Loucy (cell line): ENCODE results near the gene CISTR.

Experiments
- H2AFZ ChIP-seq: fragments of 200-600 bp; sonication (generic); 2 replicates; pipeline ENCODE4 v1.6.0; 2016; ENCODE audit warnings: antibody characterized with exemption, mild to moderate bottlenecking, low read length, moderate library complexity
- H3F3A ChIP-seq: fragments of 200-600 bp; 2 replicates; pipeline ENCODE4 v1.6.0; 2016; ENCODE audit warnings: antibody characterized with exemption, low read depth, mild to moderate bottlenecking
- H3K27me3 ChIP-seq: fragments of 200-600 bp; sonication (generic); 2 replicates; pipeline ENCODE4 v1.6.1; 2014; ENCODE audit warnings: low read length, mild to moderate bottlenecking; ENCODE audit not compliant: insufficient read depth, poor library complexity, severe bottlenecking
- H3K36me3 ChIP-seq: fragments of 200-600 bp; sonication (generic); 2 replicates; pipeline ENCODE4 v1.6.1; 2016; ENCODE audit warnings: low read length; ENCODE audit not compliant: insufficient read depth
- H3K4me1 ChIP-seq: fragments of 200-600 bp; sonication (generic); 2 replicates; pipeline ENCODE4 v1.5.1; 2014; ENCODE audit warnings: low read length, mild to moderate bottlenecking; ENCODE audit not compliant: insufficient read depth, poor library complexity, severe bottlenecking
- H3K4me2 ChIP-seq: fragments of 200-600 bp; sonication (generic); 2 replicates; pipeline ENCODE4 v1.6.0; 2014; ENCODE audit warnings: antibody characterized with exemption, low read length, low read depth, mild to moderate bottlenecking; ENCODE audit not compliant: poor library complexity, severe bottlenecking
- H3K4me3 ChIP-seq: fragments of 200-600 bp; sonication (generic); 2 replicates; pipeline ENCODE4 v1.5.1; 2014; ENCODE audit warnings: low read length, mild to moderate bottlenecking, mixed read lengths; ENCODE audit not compliant: poor library complexity, severe bottlenecking
- H3K79me2 ChIP-seq: fragments of 200-600 bp; sonication (generic); 2 replicates; pipeline ENCODE4 v1.6.1; 2014; ENCODE audit warnings: low read length; ENCODE audit not compliant: insufficient read depth
- H3K9ac ChIP-seq: fragments of 200-600 bp; sonication (generic); 2 replicates; pipeline ENCODE4 v1.6.0; 2014; ENCODE audit warnings: mild to moderate bottlenecking, low read depth, low read length, moderate library complexity; ENCODE audit not compliant: poor library complexity, severe bottlenecking
- H3K9me2 ChIP-seq: fragments of 200-600 bp; sonication (generic); replicated peaks from 2 replicates; pipeline ENCODE4 v1.6.1; 2016; ENCODE audit warnings: low read depth, low read length, mixed read lengths
- H3K9me3 ChIP-seq: fragments of 200-600 bp; sonication (generic); 2 replicates; pipeline ENCODE4 v1.6.1; 2014; ENCODE audit warnings: mild to moderate bottlenecking, antibody characterized with exemption, low read length, low read depth; ENCODE audit not compliant: insufficient read depth
- H4K20me1 ChIP-seq: fragments of 200-600 bp; sonication (generic); 2 replicates; pipeline ENCODE4 v1.6.0; 2014; ENCODE audit warnings: antibody characterized with exemption, low read length, mild to moderate bottlenecking; ENCODE audit not compliant: insufficient read depth, poor library complexity, severe bottlenecking
- EZH2phosphoT487 ChIP-seq: fragments of 200-600 bp; IDR thresholded peaks from 2 replicates; pipeline ENCODE4 v1.6.1; 2018; ENCODE audit warnings: antibody characterized with exemption, mild to moderate bottlenecking, moderate library complexity, borderline replicate concordance
- TF ChIP-seq, protein P1 (sequence below): fragments of 200-600 bp; sonication (generic); conservative IDR thresholded peaks from 2 replicates; pipeline ENCODE4 v1.5.1; 2014; ENCODE audit warnings: mild to moderate bottlenecking, antibody characterized with exemption, low read length

CISTR gene

GRCh38 chr12:53736592-53736991 lies 15.2 kb downstream of the CISTR start:
- no peaks in the 10 kb centered on the region for H4K20me1 ChIP-seq
- no peaks in the 10 kb centered on the region for H3K9me3 ChIP-seq
- no peak overlapping the region for H3K9ac ChIP-seq
- H3K79me2 ChIP-seq, result no peaks in the 10 kb centered on the region
- H2AFZ ChIP-seq, result no peak overlapping the region
- no peak overlapping the region for H3K4me3 ChIP-seq
- no peaks in the 10 kb centered on the region for H3K36me3 ChIP-seq
- H3F3A ChIP-seq, result no peaks in the 10 kb centered on the region
- no peaks in the 10 kb centered on the region for H3K9me2 ChIP-seq
- peaks cover 11% of the 10 kb centered on the region for H3K4me1 ChIP-seq
- no peak for TF ChIP-seq EZH2phosphoT487
- TF ChIP-seq, protein P1, sequence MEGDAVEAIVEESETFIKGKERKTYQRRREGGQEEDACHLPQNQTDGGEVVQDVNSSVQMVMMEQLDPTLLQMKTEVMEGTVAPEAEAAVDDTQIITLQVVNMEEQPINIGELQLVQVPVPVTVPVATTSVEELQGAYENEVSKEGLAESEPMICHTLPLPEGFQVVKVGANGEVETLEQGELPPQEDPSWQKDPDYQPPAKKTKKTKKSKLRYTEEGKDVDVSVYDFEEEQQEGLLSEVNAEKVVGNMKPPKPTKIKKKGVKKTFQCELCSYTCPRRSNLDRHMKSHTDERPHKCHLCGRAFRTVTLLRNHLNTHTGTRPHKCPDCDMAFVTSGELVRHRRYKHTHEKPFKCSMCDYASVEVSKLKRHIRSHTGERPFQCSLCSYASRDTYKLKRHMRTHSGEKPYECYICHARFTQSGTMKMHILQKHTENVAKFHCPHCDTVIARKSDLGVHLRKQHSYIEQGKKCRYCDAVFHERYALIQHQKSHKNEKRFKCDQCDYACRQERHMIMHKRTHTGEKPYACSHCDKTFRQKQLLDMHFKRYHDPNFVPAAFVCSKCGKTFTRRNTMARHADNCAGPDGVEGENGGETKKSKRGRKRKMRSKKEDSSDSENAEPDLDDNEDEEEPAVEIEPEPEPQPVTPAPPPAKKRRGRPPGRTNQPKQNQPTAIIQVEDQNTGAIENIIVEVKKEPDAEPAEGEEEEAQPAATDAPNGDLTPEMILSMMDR, result no peak
- H3K4me2 ChIP-seq, result no peak overlapping the region
- no peaks in the 10 kb centered on the region for H3K27me3 ChIP-seq

DNA sequence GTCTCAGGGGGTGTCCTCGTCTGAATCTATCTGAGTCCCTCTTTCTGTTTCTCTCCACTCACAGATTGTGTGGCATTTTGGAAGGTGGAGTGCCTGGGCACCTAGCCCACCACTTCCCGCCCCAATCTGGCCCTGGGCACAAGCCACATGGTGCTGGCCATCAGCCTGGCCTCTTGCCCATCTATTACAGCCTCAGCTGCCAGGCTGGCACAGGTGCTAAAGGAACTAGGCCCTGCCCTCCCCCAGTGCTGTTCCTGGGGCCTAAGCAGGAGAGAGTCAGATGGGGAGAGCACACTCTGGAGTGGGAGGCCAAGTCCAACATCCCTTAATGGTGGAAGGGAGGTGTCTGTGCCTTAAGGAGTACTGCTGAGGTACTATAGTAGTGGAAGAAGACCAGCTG lies 16.2 kb downstream of the CISTR start:
- Histone ChIP-seq H4K20me1 (no peaks in the 10 kb centered on the region), H3F3A (no peaks in the 10 kb centered on the region), H3K79me2 (no peaks in the 10 kb centered on the region), H3K9me2 (no peaks in the 10 kb centered on the region), H3K4me1 (peaks cover 11% of the 10 kb centered on the region), H3K9me3 (no peaks in the 10 kb centered on the region), H3K4me3 (no peak overlapping the region), H3K9ac (no peak overlapping the region), H2AFZ (no peak overlapping the region), H3K36me3 (no peaks in the 10 kb centered on the region), H3K27me3 (no peaks in the 10 kb centered on the region), H3K4me2 (no peak overlapping the region)
- no peak for TF ChIP-seq EZH2phosphoT487
- TF ChIP-seq, protein P1, result no peak

DNA sequence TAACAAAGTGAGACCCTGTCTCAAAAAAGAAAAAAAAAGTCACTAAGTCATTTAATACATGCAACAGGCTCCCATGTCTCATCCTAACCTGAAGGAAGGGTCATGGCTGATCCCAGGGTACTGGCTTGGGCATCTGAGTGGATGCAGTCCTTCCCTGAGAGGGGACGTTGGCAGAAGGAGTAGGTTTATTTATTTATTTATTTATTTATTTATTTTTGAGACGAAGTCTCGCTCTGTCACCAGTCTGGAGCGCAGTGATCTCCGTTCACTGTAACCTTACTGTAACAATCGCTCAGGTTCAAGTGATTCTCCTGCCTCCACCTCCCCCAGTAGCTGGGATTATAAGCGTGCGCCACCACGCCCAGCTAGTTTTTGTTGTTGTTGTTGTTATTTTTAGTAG lies 17.4 kb downstream of the CISTR start:
- Histone ChIP-seq H3K27me3 (no peaks in the 10 kb centered on the region), H3K9me3 (no peaks in the 10 kb centered on the region)

More for the DNA sequence above, 17.4 kb downstream of the CISTR start:
- no peak for TF ChIP-seq EZH2phosphoT487
- TF ChIP-seq, protein P1, result no peak
- Histone ChIP-seq H3K4me1 (peaks cover 11% of the 10 kb centered on the region), H3K4me3 (no peak overlapping the region), H3K36me3 (no peaks in the 10 kb centered on the region), H2AFZ (no peak overlapping the region), H3K79me2 (no peaks in the 10 kb centered on the region), H4K20me1 (no peaks in the 10 kb centered on the region), H3F3A (no peaks in the 10 kb centered on the region), H3K9me2 (no peaks in the 10 kb centered on the region), H3K4me2 (no peak overlapping the region), H3K9ac (no peak overlapping the region)
